ENCODE data around the gene LHFPL2. TPM values are rescaled to one million over a fixed set of nuclear protein-coding genes. Genes with fewer than 3 reads are reported as not detected.

LHFPL2 gene
- total RNA-seq, 2 experiments from 2014 or later, result 0.19 to 0.25 TPM

DNA sequence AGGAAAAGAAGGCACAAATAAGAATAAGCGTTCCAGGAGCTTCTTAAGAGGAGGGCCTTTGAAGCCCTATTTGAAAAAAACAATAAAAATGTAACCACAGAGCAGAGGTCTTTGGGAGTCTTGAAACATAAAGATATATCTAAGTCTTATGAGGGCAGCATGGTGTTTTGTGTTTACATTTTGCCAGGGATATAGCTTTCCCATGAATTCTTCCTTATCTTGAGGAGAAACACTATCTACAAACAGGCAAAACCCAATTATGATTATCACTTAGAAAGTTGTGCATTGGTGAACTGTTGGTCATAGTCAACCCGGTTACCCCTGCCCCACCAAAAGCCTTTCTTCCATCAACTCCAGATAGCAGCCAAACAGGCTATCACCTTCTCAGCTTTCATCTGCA, 23.6 kb upstream of the LHFPL2 start:
- H3K27me3 ChIP-seq (ENCODE audit: control insufficient read depth in 1 of 2, insufficient read depth in 2 of 2, low read length in 2 of 2), result peaks cover 0 to 3% of the 10 kb centered on the region in 2 experiments
- Mint-ChIP-seq H3K9me3 (no peaks in the 10 kb centered on the region), H3K27me3 (peaks cover 13% of the 10 kb centered on the region), H3K4me1 (ENCODE audit: low read depth) (no peaks in the 10 kb centered on the region), H3K27ac (no peak overlapping the region), H3K36me3 (ENCODE audit: low read depth) (no peaks in the 10 kb centered on the region), H3K4me3 (no peak overlapping the region)
- H3K4me3 ChIP-seq (ENCODE audit: low read length), result no peak overlapping the region
- TF ChIP-seq, protein P1, sequence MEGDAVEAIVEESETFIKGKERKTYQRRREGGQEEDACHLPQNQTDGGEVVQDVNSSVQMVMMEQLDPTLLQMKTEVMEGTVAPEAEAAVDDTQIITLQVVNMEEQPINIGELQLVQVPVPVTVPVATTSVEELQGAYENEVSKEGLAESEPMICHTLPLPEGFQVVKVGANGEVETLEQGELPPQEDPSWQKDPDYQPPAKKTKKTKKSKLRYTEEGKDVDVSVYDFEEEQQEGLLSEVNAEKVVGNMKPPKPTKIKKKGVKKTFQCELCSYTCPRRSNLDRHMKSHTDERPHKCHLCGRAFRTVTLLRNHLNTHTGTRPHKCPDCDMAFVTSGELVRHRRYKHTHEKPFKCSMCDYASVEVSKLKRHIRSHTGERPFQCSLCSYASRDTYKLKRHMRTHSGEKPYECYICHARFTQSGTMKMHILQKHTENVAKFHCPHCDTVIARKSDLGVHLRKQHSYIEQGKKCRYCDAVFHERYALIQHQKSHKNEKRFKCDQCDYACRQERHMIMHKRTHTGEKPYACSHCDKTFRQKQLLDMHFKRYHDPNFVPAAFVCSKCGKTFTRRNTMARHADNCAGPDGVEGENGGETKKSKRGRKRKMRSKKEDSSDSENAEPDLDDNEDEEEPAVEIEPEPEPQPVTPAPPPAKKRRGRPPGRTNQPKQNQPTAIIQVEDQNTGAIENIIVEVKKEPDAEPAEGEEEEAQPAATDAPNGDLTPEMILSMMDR (IDR thresholded peaks at IDR 0.05), result no peak
- H3K27ac ChIP-seq (ENCODE audit: low read depth in 1 of 2, low read length in 2 of 2), result no peak overlapping the region
- ChIA-PET CTCF (no interaction called here), POLR2A (no interaction called here)
- H3K9me3 ChIP-seq (ENCODE audit: control insufficient read depth in 1 of 2, insufficient read depth in 1 of 2, low read length in 2 of 2), result peaks cover 0 to 4% of the 10 kb centered on the region in 2 experiments
- intact Hi-C loops (cut with DNase I, micrococcal nuclease), result no loop called here
- ATAC-seq (ENCODE audit: poor library complexity) (no peak), DNase-seq (no peak)
- no peaks in the 10 kb centered on the region for H3K4me1 ChIP-seq (ENCODE audit: insufficient read depth, low read length)
- H3K36me3 ChIP-seq (ENCODE audit: insufficient read depth, low read length), result no peaks in the 10 kb centered on the region

- H3K9me3 Mint-ChIP-seq, result no peaks in the 10 kb centered on the region
These were observed 23.0 kb upstream of the LHFPL2 start for GRCh38 chr5:78671609-78672008.

GRCh38 chr5:78670701-78671269, 22.2 kb upstream of the LHFPL2 start:
- Histone ChIP-seq H3K27me3 (ENCODE audit: control insufficient read depth in 1 of 2, insufficient read depth in 2 of 2, low read length in 2 of 2) (peaks cover 0 to 3% of the 10 kb centered on the region in 2 experiments), H3K4me1 (ENCODE audit: insufficient read depth, low read length) (no peaks in the 10 kb centered on the region), H3K36me3 (ENCODE audit: insufficient read depth, low read length) (no peaks in the 10 kb centered on the region), H3K27ac (ENCODE audit: low read depth in 1 of 2, low read length in 2 of 2) (no peak overlapping the region), H3K9me3 (ENCODE audit: control insufficient read depth in 1 of 2, insufficient read depth in 1 of 2, low read length in 2 of 2) (peaks cover 0 to 4% of the 10 kb centered on the region in 2 experiments), H3K4me3 (ENCODE audit: low read length) (no peak overlapping the region)
- TF ChIP-seq, protein P1 (IDR thresholded peaks at IDR 0.05), result no peak
- no peak overlapping the region for H3K4me3 Mint-ChIP-seq
- peaks cover 13% of the 10 kb centered on the region for H3K27me3 Mint-ChIP-seq
- no peaks in the 10 kb centered on the region for H3K36me3 Mint-ChIP-seq (ENCODE audit: low read depth)
- no peaks in the 10 kb centered on the region for H3K9me3 Mint-ChIP-seq
- no peaks in the 10 kb centered on the region for H3K4me1 Mint-ChIP-seq (ENCODE audit: low read depth)
- no peak overlapping the region for H3K27ac Mint-ChIP-seq
- no peak for DNase-seq
- CTCF ChIA-PET, result no interaction called here
- intact Hi-C loops (cut with DNase I, micrococcal nuclease), result no loop called here
- no peak for ATAC-seq (ENCODE audit: poor library complexity)
- POLR2A ChIA-PET, result no interaction called here

More at GRCh38 chr5:78671609-78672008, 23.0 kb upstream of the LHFPL2 start:
- ATAC-seq (ENCODE audit: poor library complexity) (no peak), DNase-seq (no peak)
- Mint-ChIP-seq H3K27me3 (peaks cover 13% of the 10 kb centered on the region), H3K4me3 (no peak overlapping the region), H3K27ac (no peak overlapping the region), H3K36me3 (ENCODE audit: low read depth) (no peaks in the 10 kb centered on the region), H3K4me1 (ENCODE audit: low read depth) (no peaks in the 10 kb centered on the region)
- Histone ChIP-seq H3K9me3 (ENCODE audit: control insufficient read depth in 1 of 2, insufficient read depth in 1 of 2, low read length in 2 of 2) (peaks cover 0 to 4% of the 10 kb centered on the region in 2 experiments), H3K36me3 (ENCODE audit: insufficient read depth, low read length) (no peaks in the 10 kb centered on the region), H3K4me1 (ENCODE audit: insufficient read depth, low read length) (no peaks in the 10 kb centered on the region), H3K4me3 (ENCODE audit: low read length) (no peak overlapping the region), H3K27ac (ENCODE audit: low read depth in 1 of 2, low read length in 2 of 2) (no peak overlapping the region), H3K27me3 (ENCODE audit: control insufficient read depth in 1 of 2, insufficient read depth in 2 of 2, low read length in 2 of 2) (peaks cover 0 to 3% of the 10 kb centered on the region in 2 experiments)
- TF ChIP-seq, protein P1 (IDR thresholded peaks at IDR 0.05), result no peak
- POLR2A ChIA-PET, result no interaction called here
- CTCF ChIA-PET, result no interaction called here
- intact Hi-C loops (cut with DNase I, micrococcal nuclease), result no loop called here
